LNCaP clone FGC (cell line): ENCODE data around the gene BTBD19.
A peak's percentile ranks its signal among the peaks of the same experiment; 100 is the strongest.

Source experiments
- DNase-seq: peaks from one replicate; pipeline ENCODE4 v3.0.0-alpha.2; 2011; ENCODE audit warnings: low read depth
- H3K4me3 ChIP-seq: 2 replicates; pipeline ENCODE4 v1.5.1; 2011; ENCODE audit warnings: mild to moderate bottlenecking, low read depth, low read length, control low read depth
- CTCF ChIP-seq: IDR thresholded peaks from 2 replicates; pipeline ENCODE4 v1.5.1; 2012; ENCODE audit warnings: mild to moderate bottlenecking; ENCODE audit not compliant: control insufficient read depth, insufficient read depth; ENCODE audit errors: extremely low read depth

BTBD19 gene

DNA sequence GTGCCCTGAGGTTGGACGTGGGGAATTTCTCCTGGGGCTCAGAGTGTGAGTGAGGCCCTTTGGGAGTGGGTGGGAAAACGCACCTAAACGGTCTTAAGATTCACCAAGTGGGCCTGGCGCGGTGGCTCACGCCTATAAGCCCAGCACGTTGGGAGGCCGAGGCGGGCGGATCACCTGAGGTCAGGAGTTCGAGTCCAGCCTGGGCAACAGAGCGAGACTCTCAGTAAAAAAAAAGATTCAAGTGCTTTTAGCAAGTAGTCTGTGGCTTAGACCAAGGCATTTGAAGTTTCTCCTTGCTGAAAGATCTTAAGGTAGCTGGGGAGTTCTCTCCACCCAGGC lies 31.6 kb upstream of the BTBD19 start:
- TF ChIP-seq CTCF: no peak
- H3K4me3 ChIP-seq: peak overlapping the region; percentile 98
- no peak for DNase-seq

- DNase-seq: peak; percentile 51
- peak overlapping the region; percentile 98 for H3K4me3 ChIP-seq
- TF ChIP-seq CTCF: no peak
Observed at GRCh38 chr1:44777547-44777946, 30.8 kb upstream of the BTBD19 start.

DNA sequence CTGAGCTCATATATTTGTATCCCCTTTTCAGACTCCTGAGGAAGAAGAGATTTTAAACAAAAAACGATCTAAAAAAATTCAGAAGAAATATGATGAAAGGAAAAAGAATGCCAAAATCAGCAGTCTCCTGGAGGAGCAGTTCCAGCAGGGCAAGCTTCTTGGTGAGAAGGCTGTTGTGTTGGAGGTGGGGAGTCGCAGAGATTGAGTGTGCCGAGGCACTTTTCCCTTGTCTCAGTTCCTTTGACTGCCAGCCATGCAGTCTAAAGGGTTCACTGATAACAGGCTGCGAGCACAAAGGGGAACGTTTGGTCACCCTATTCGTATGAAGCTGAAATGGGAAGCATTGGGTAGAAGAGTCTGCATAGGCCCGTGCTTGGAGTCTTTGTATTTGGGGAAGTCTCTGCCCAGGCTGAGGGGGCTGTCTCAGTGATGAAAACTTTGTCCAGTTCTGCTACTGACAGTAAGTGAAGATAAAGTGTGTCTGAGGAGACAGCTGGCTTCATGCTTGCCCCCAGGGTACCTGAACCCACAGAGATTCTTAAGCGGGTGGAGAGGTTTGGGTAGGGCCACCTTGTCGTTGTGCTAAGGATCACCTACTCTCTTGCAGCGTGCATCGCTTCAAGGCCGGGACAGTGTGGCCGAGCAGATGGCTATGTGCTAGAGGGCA lies 30.2 kb upstream of the BTBD19 start:
- peak overlapping the region; percentile 98 for H3K4me3 ChIP-seq
- no peak for DNase-seq
- no peak for TF ChIP-seq CTCF

DNA sequence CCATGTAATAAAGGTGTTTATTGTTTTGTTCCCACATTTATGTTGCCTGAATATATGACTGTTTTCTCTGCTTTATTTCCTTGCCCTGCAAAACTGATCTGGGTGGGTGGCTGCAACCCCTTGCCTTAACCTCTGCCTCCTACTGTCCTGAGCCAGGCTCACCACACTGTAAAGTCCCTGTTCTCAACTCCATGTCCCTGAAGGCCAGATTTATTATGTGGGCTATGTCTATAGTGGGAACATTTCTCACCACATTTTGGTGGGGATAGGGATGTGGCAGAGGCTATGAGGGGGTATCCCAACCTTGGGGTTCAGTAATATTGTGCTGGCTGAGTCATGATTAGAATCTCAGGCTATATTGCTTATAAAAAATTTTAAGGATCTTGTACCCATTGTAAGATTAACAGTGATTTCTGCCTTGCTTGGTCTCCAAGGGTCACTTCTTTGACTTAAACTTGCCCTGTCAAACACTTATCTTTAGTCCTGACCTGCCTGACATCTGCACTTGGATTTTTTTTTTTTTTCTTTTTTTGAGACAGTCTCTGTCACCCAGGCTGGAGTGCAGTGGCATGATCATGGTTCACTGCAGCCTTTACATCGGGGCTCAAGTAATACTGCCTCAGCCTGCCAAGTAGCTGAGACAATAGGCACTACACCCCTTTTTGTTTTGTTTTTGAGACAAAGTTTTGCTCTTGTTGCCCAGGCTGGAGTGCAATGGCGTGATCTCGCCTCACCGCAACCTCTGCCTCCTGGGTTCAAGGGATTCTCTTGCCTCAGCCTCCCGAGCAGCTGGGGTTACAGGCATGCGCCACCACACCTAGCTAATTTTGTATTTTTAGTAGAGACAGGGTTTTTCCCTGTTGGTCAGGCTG lies 29.4 kb upstream of the BTBD19 start:
- TF ChIP-seq CTCF: no peak
- DNase-seq: no peak
- H3K4me3 ChIP-seq: no peak overlapping the region

GRCh38 chr1:44780583-44781121 lies 27.7 kb upstream of the BTBD19 start:
- no peak overlapping the region for H3K4me3 ChIP-seq
- no peak for TF ChIP-seq CTCF
- DNase-seq: no peak

DNA sequence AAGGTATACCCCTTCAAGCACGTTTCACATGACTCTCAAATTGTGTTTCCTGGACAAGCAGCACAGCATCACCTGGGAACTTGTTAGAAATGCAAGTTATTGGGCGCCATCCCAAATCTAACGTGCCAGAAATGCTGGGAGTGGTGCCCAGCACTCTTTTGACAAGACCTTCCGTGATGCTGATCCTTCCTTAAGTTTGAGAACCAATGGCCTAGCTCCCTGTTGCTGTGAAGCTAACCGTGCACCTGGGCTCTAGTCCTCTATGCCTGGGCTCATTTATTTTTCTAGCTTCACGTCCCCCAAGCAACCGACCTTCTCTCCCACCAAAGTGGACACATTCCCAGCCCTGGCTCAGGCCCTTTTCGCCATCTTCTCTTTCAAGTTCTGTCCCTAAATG lies 24.6 kb upstream of the BTBD19 start:
- TF ChIP-seq CTCF: no peak
- no peak overlapping the region for H3K4me3 ChIP-seq
- DNase-seq: peak; percentile 95
